Forelimb muscle (tissue), 1 donor: ENCODE results near the gene CRYBA4. TPM values are rescaled to one million over a fixed set of nuclear protein-coding genes. Genes with fewer than 3 reads are reported as not detected.

ENCODE experiments used
- DNase-seq: peaks from one replicate; pipeline ENCODE4 v3.0.0-alpha.2; 2013; ENCODE audit warnings: low read depth
- polyA plus RNA-seq: library from polyadenylated mRNA; unstranded; fragments of 120-200 nt; gene quantifications from one replicate; pipeline ENCODE4 v1.2.1, GENCODE V29; 2013; ENCODE audit not compliant: insufficient read length

The CRYBA4 gene
- polyA plus RNA-seq, 1 donor: not detected

- no peak for DNase-seq
Measured at GRCh38 chr22:26660356-26660755, 38.6 kb downstream of the CRYBA4 start.

GRCh38 chr22:26660961-26661578 lies 39.3 kb downstream of the CRYBA4 start:
- no peak for DNase-seq

GRCh38 chr22:26662160-26662559 lies 40.4 kb downstream of the CRYBA4 start:
- no peak for DNase-seq

GRCh38 chr22:26663374-26663923 lies 41.7 kb downstream of the CRYBA4 start:
- DNase-seq: no peak

- no peak for DNase-seq
Measured at GRCh38 chr22:26665813-26666231, 44.1 kb downstream of the CRYBA4 start.

- DNase-seq: no peak
Measured at GRCh38 chr22:26667140-26667539, 45.4 kb downstream of the CRYBA4 start.

GRCh38 chr22:26669060-26669481 lies 47.3 kb downstream of the CRYBA4 start:
- no peak for DNase-seq

- no peak for DNase-seq
Measured at GRCh38 chr22:26670459-26670858, 48.7 kb downstream of the CRYBA4 start.

- DNase-seq: no peak
Measured at GRCh38 chr22:26671317-26672059, 49.7 kb downstream of the CRYBA4 start.

- DNase-seq: no peak
Measured at GRCh38 chr22:26672060-26672471, 50.3 kb downstream of the CRYBA4 start.

- peak; percentile 92 for DNase-seq
Measured at GRCh38 chr22:26672590-26673468, 51.1 kb downstream of the CRYBA4 start.

- DNase-seq: no peak
Measured at GRCh38 chr22:26673486-26673885, 51.7 kb downstream of the CRYBA4 start.

GRCh38 chr22:26674211-26675190 lies 52.7 kb downstream of the CRYBA4 start:
- DNase-seq: no peak

- DNase-seq: no peak
Measured at GRCh38 chr22:26675687-26676268, 54.0 kb downstream of the CRYBA4 start.

- no peak for DNase-seq
Measured at GRCh38 chr22:26677217-26677616, 55.5 kb downstream of the CRYBA4 start.

- DNase-seq: peak; percentile 44
Measured at GRCh38 chr22:26679003-26679629, 57.4 kb downstream of the CRYBA4 start.
